H9 (cell line): ENCODE results near the gene OGFOD2. TPM values are rescaled to one million over a fixed set of nuclear protein-coding genes. Genes with fewer than 3 reads are reported as not detected.

Experiments
- DNase-seq: peaks from one replicate; pipeline ENCODE4 v3.0.0-alpha.2; 2017
- H2AFZ ChIP-seq: one replicate; pipeline ENCODE4 v1.6.1; 2013; ENCODE audit warnings: mild to moderate bottlenecking, low read length, control low read depth, moderate library complexity
- H2AK5ac ChIP-seq: 2 replicates; pipeline ENCODE4 v1.6.1; 2013; ENCODE audit warnings: low read length, control low read depth, mixed read lengths; ENCODE audit not compliant: insufficient read length
- H2BK120ac ChIP-seq: one replicate; pipeline ENCODE4 v1.6.1; 2013; ENCODE audit warnings: low read depth, mild to moderate bottlenecking, low read length, control low read depth, inconsistent platforms; ENCODE audit not compliant: poor library complexity, severe bottlenecking
- H2BK12ac ChIP-seq: 2 replicates; pipeline ENCODE4 v1.6.1; 2013; ENCODE audit warnings: low read length, control low read depth, mixed read lengths, low read depth; ENCODE audit not compliant: insufficient read length
- H2BK15ac ChIP-seq: 2 replicates; pipeline ENCODE4 v1.6.1; 2013; ENCODE audit warnings: low read depth, low read length, control low read depth
- H2BK20ac ChIP-seq: one replicate; pipeline ENCODE4 v1.6.1; 2013; ENCODE audit warnings: low read depth, mild to moderate bottlenecking, low read length, control low read depth, inconsistent platforms; ENCODE audit not compliant: poor library complexity, severe bottlenecking
- H2BK5ac ChIP-seq: 2 replicates; pipeline ENCODE4 v1.6.1; 2013; ENCODE audit warnings: low read length, control low read depth, mixed read lengths; ENCODE audit not compliant: insufficient read length
- H3K14ac ChIP-seq: 2 replicates; pipeline ENCODE4 v1.6.1; 2013; ENCODE audit warnings: low read length, control low read depth; ENCODE audit not compliant: insufficient read depth
- H3K18ac ChIP-seq: 2 replicates; pipeline ENCODE4 v1.6.1; 2013; ENCODE audit warnings: low read depth, mild to moderate bottlenecking, mixed read lengths, low read length, control low read depth; ENCODE audit not compliant: insufficient read length
- H3K23ac ChIP-seq: 2 replicates; pipeline ENCODE4 v1.6.1; 2013; ENCODE audit warnings: low read length, control low read depth, mixed read lengths, low read depth; ENCODE audit not compliant: insufficient read length
- H3K23me2 ChIP-seq: 2 replicates; pipeline ENCODE4 v1.6.1; 2013; ENCODE audit warnings: low read depth, mild to moderate bottlenecking, mixed read lengths, low read length, control low read depth; ENCODE audit not compliant: insufficient read length, poor library complexity, severe bottlenecking
- H3K27ac ChIP-seq: 2 replicates; pipeline ENCODE4 v1.5.1; 2013; ENCODE audit warnings: low read length, control low read depth, mixed read lengths, low read depth; ENCODE audit not compliant: insufficient read length
- H3K27me3 ChIP-seq: 2 replicates; pipeline ENCODE4 v1.6.1; 2013; ENCODE audit warnings: low read length, control low read depth, inconsistent platforms; ENCODE audit not compliant: insufficient read depth
- H3K4ac ChIP-seq: 2 replicates; pipeline ENCODE4 v1.6.1; 2013; ENCODE audit warnings: low read depth, mild to moderate bottlenecking, control low read depth, inconsistent platforms, low read length, moderate library complexity
- H3K4me1 ChIP-seq: 2 replicates; pipeline ENCODE4 v1.6.1; 2013; ENCODE audit warnings: low read length, control low read depth, inconsistent platforms; ENCODE audit not compliant: insufficient read depth
- H3K4me2 ChIP-seq: 2 replicates; pipeline ENCODE4 v1.6.1; 2013; ENCODE audit warnings: low read length, control low read depth, mixed read lengths; ENCODE audit not compliant: insufficient read length, insufficient read depth
- H3K56ac ChIP-seq: 2 replicates; pipeline ENCODE4 v1.6.1; 2013; ENCODE audit warnings: low read depth, mild to moderate bottlenecking, mixed read lengths, low read length, control low read depth; ENCODE audit not compliant: insufficient read length
- H3K79me1 ChIP-seq: 2 replicates; pipeline ENCODE4 v1.6.1; 2013; ENCODE audit warnings: low read depth, mild to moderate bottlenecking, moderate library complexity, low read length, control low read depth, inconsistent platforms; ENCODE audit not compliant: insufficient read depth, poor library complexity, severe bottlenecking
- H3K79me2 ChIP-seq: 2 replicates; pipeline ENCODE4 v1.6.1; 2013; ENCODE audit warnings: low read length, control low read depth, inconsistent platforms; ENCODE audit not compliant: insufficient read depth
- H3K9ac ChIP-seq: 2 replicates; pipeline ENCODE4 v1.6.1; 2013; ENCODE audit warnings: low read length, control low read depth, mixed read lengths; ENCODE audit not compliant: insufficient read length; ENCODE audit errors: extremely low read depth
- H3K9me3 ChIP-seq: one replicate; pipeline ENCODE4 v1.6.1; 2013; ENCODE audit warnings: low read depth, low read length, inconsistent platforms; ENCODE audit not compliant: control insufficient read depth
- H3T11ph ChIP-seq: one replicate; pipeline ENCODE4 v1.6.1; 2013; ENCODE audit warnings: mild to moderate bottlenecking, low read length, control low read depth, inconsistent platforms
- H4K20me1 ChIP-seq: one replicate; pipeline ENCODE4 v1.6.1; 2013; ENCODE audit not compliant: control insufficient read depth, insufficient read length, insufficient read depth
- H4K5ac ChIP-seq: 2 replicates; pipeline ENCODE4 v1.6.1; 2013; ENCODE audit warnings: low read depth, mild to moderate bottlenecking, mixed read lengths, low read length, control low read depth; ENCODE audit not compliant: insufficient read length
- H4K8ac ChIP-seq: replicated peaks from 2 replicates; pipeline ENCODE4 v1.6.1; 2013; ENCODE audit warnings: low read length, control low read depth, mixed read lengths, low read depth; ENCODE audit not compliant: insufficient read length
- H4K91ac ChIP-seq: 2 replicates; pipeline ENCODE4 v1.6.1; 2013; ENCODE audit warnings: low read depth, mild to moderate bottlenecking, moderate library complexity, mixed read lengths, low read length, control low read depth; ENCODE audit not compliant: insufficient read length
- H3K27ac Mint-ChIP-seq, 3 experiments: 2 replicates in 2 of 3; 3 replicates in 1 of 3; pipeline ENCODE4 v1.8.0; 2020 to 2021; ENCODE audit warnings: mixed read lengths in 3 of 3, mild to moderate bottlenecking in 1 of 3, moderate library complexity in 1 of 3
- H3K27me3 Mint-ChIP-seq: 2 replicates; pipeline ENCODE4 v1.8.0; 2021; ENCODE audit warnings: low read depth, mild to moderate bottlenecking, moderate library complexity, mixed read lengths
- H3K36me3 Mint-ChIP-seq, 3 experiments: 2 replicates in 2 of 3; 3 replicates in 1 of 3; pipeline ENCODE4 v1.8.0; 2020 to 2021; ENCODE audit warnings: low read depth in 3 of 3, mixed read lengths in 3 of 3; ENCODE audit not compliant: insufficient read depth in 1 of 3
- H3K4me1 Mint-ChIP-seq, 2 experiments: 2 replicates each; pipeline ENCODE4 v1.8.0; 2020; ENCODE audit warnings: mixed read lengths in 2 of 2
- H3K4me3 Mint-ChIP-seq, 2 experiments: 2 replicates in 1 of 2; 3 replicates in 1 of 2; pipeline ENCODE4 v1.8.0; 2020 to 2021; ENCODE audit warnings: mild to moderate bottlenecking in 2 of 2, mixed read lengths in 2 of 2, moderate library complexity in 1 of 2
- H3K9me3 Mint-ChIP-seq, 2 experiments: 2 replicates in 1 of 2; 3 replicates in 1 of 2; pipeline ENCODE4 v1.8.0; 2020; ENCODE audit warnings: mild to moderate bottlenecking in 2 of 2, mixed read lengths in 2 of 2, moderate library complexity in 1 of 2
- WGBS: extraction: QIAGEN DNeasy Blood & Tissue Kit; methylation state at CpG from one replicate; pipeline ENCODE4 v1.1.7; 2013; ENCODE audit warnings: missing lambda C conversion rate, low lambda C conversion rate, mixed read lengths; ENCODE audit not compliant: insufficient read length; ENCODE audit errors: extremely low coverage; 5-methylcytosine and 5-hydroxymethylcytosine counted together
- total RNA-seq: library from RNA; stranded (reverse); gene quantifications from 2 replicates; pipeline ENCODE4 v1.2.1, GENCODE V29; 2021
- TF ChIP-seq, protein P1 (sequence below): fragments of 200-600 bp; sonication (generic); conservative IDR thresholded peaks from 3 replicates; pipeline ENCODE4 v1.8.0; 2021; ENCODE audit warnings: antibody characterized with exemption, mild to moderate bottlenecking

The OGFOD2 gene
- total RNA-seq, 1 experiment from 2014 or later: 14.7 TPM

DNA sequence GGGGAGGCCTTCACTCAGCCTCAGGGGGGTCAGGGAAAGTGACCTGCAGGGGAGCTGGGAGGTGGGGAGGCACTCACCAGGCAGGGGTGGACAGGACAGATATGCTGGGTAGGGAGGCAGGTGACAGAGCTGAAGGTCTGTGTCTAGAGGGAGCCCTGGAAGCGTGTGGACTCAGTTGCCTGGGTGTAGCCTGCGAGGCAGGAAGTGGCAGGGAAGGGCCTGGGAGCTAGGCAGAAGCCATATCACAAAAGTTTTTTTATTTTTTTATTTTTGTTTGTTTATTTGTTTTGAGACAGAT lies 44.7 kb downstream of the OGFOD2 start:
- no peak overlapping the region for H2BK120ac ChIP-seq
- Mint-ChIP-seq H3K4me1 (peaks cover 0 to 9% of the 10 kb centered on the region in 2 experiments; a peak in 1 of 4 replicates), H3K4me3 (no peak overlapping the region), H3K36me3 (no peaks in the 10 kb centered on the region; a peak in 1 of 7 replicates), H3K27ac (peak overlapping the region in 1 of 3 experiments; percentile 89; a peak in 3 of 7 replicates), H3K27me3 (peaks cover 2% of the 10 kb centered on the region), H3K9me3 (no peaks in the 10 kb centered on the region)
- WGBS: no CpG with 5 or more reads among the region's 2 CpGs
- no peak overlapping the region for H3K27ac ChIP-seq
- H3K14ac ChIP-seq: no peak overlapping the region
- no peak overlapping the region for H4K8ac ChIP-seq
- no peak overlapping the region for H2AK5ac ChIP-seq
- H4K5ac ChIP-seq: no peak overlapping the region
- H2BK20ac ChIP-seq: no peak overlapping the region
- H2BK12ac ChIP-seq: no peak overlapping the region
- no peaks in the 10 kb centered on the region for H3K9me3 ChIP-seq
- H3K4me1 ChIP-seq: no peaks in the 10 kb centered on the region
- H3K79me2 ChIP-seq: no peaks in the 10 kb centered on the region
- no peak overlapping the region for H3K56ac ChIP-seq
- no peak overlapping the region for H3K23ac ChIP-seq
- no peak overlapping the region for H3T11ph ChIP-seq
- H3K4ac ChIP-seq: no peak overlapping the region
- no peaks in the 10 kb centered on the region for H3K23me2 ChIP-seq
- H4K91ac ChIP-seq: no peak overlapping the region
- H3K27me3 ChIP-seq: no peaks in the 10 kb centered on the region
- TF ChIP-seq, protein P1, sequence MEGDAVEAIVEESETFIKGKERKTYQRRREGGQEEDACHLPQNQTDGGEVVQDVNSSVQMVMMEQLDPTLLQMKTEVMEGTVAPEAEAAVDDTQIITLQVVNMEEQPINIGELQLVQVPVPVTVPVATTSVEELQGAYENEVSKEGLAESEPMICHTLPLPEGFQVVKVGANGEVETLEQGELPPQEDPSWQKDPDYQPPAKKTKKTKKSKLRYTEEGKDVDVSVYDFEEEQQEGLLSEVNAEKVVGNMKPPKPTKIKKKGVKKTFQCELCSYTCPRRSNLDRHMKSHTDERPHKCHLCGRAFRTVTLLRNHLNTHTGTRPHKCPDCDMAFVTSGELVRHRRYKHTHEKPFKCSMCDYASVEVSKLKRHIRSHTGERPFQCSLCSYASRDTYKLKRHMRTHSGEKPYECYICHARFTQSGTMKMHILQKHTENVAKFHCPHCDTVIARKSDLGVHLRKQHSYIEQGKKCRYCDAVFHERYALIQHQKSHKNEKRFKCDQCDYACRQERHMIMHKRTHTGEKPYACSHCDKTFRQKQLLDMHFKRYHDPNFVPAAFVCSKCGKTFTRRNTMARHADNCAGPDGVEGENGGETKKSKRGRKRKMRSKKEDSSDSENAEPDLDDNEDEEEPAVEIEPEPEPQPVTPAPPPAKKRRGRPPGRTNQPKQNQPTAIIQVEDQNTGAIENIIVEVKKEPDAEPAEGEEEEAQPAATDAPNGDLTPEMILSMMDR: no peak
- DNase-seq: no peak
- H2BK15ac ChIP-seq: no peak overlapping the region
- no peaks in the 10 kb centered on the region for H3K79me1 ChIP-seq
- H3K18ac ChIP-seq: no peak overlapping the region
- no peak overlapping the region for H2AFZ ChIP-seq
- no peak overlapping the region for H2BK5ac ChIP-seq
- H3K9ac ChIP-seq: no peak overlapping the region
- H3K4me2 ChIP-seq: no peak overlapping the region
- no peaks in the 10 kb centered on the region for H4K20me1 ChIP-seq
